Activated CD8-positive, alpha-beta memory T cell treated with anti-CD3 and anti-CD28 coated beads, Interleukin-2, amount 10 ng/mL, durations not matched to agents 7 days and 5 days (primary cell): ENCODE measurements around the gene ZNF236. TPM values are rescaled to one million over a fixed set of nuclear protein-coding genes. Genes with fewer than 3 reads are reported as not detected.
"Not testable (repeated sequence)": the region's sequence is repeated elsewhere in the genome, so short reads cannot be mapped to it uniquely, and the experiment has no call there.

Experiments used
- ATAC-seq: fragments of 150-1000 bp; cut with Tn5 transposase; one replicate; pipeline ENCODE4 v1.10.0; 2021; ENCODE audit warnings: moderate library complexity
- CTCF ChIA-PET: fragments of 350-600 bp; sonication (Branson Sonifier 250); formaldehyde crosslinking; loops from one replicate; lab custom pipeline; 2021; ENCODE audit warnings: antibody characterized with exemption; lab: Charles Lee
- DNase-seq: peaks from one replicate; pipeline ENCODE4 v3.0.0-alpha.2; 2020
- H3K27ac Mint-ChIP-seq: one replicate; pipeline ENCODE4 v1.8.0; 2021; ENCODE audit warnings: mild to moderate bottlenecking, mixed read lengths
- H3K27me3 Mint-ChIP-seq: one replicate; pipeline ENCODE4 v1.8.0; 2021; ENCODE audit warnings: mixed read lengths
- H3K36me3 Mint-ChIP-seq: one replicate; pipeline ENCODE4 v1.8.0; 2021; ENCODE audit warnings: mild to moderate bottlenecking, mixed read lengths
- H3K4me1 Mint-ChIP-seq: one replicate; pipeline ENCODE4 v1.8.0; 2021; ENCODE audit warnings: mixed read lengths
- H3K4me3 Mint-ChIP-seq: one replicate; pipeline ENCODE4 v1.8.0; 2021; ENCODE audit warnings: mild to moderate bottlenecking, moderate library complexity, mixed read lengths
- H3K9me3 Mint-ChIP-seq: one replicate; pipeline ENCODE4 v1.8.0; 2022; ENCODE audit warnings: low read depth, mixed read lengths
- total RNA-seq, 2 experiments: library from RNA; stranded (reverse); gene quantifications; one replicate each; pipeline ENCODE4 v1.2.3, GENCODE V29; 2021

The ZNF236 gene
- 10 to 100 TPM; 16.8 to 22.9 TPM for total RNA-seq

DNA sequence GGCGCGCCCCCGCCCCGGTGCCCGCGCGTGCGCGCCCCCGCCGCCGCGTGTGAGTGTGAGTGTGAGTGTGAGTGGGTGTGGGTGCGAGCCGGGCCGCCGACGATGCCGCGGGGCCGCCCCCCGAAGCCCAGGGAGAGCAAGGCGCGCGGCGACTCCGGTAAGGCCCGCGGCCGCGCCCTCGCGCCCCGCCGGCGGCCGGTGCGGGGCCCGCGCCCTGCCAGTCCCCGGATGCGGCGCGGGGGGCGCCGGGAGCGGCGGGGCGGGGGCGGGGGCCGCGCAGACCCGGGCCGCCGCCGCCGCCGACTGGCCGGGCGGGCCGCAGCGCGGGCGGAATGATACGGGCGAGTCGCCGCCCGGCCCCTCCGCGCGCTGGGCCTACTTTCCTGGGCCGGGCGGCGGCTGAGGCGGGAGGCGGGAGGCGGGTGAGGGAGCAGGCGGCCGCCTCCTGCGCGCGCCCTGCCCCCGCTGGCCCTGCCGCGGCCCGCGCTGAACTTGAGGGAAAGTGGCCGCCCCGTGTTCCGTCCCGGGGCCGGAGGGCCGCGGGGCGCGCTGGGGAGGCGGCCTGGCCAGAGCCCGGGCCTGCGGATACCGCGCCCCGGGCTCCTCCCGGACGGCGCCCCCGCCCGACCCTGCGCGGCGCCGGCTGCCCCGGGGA, at the start of gene ZNF236:
Gene ZNF236, plus strand, starts transcription at position 52 of the 655 bp plus-strand sequence. Its CDS starts 51 bp downstream, at position 103.
- peak within 1 kb of the TSS; percentile 91 for H3K27ac Mint-ChIP-seq
- H3K4me3 Mint-ChIP-seq: peak within 1 kb of the TSS; percentile 89
- ATAC-seq (peak; percentile 70), DNase-seq (peak; percentile 72)
- peaks cover 18% of the 10 kb centered on the region for H3K36me3 Mint-ChIP-seq
- no peaks in the 10 kb centered on the region for H3K9me3 Mint-ChIP-seq
- CTCF ChIA-PET: interaction anchor here (1.9 to 6.5 kb wide), 2 partner anchors 20 kb away, joined by 10 to 57 read pairs; no protein-coding TSS in a partner anchor
- no peaks in the 10 kb centered on the region for H3K27me3 Mint-ChIP-seq
- peaks cover 55% of the 10 kb centered on the region for H3K4me1 Mint-ChIP-seq

DNA sequence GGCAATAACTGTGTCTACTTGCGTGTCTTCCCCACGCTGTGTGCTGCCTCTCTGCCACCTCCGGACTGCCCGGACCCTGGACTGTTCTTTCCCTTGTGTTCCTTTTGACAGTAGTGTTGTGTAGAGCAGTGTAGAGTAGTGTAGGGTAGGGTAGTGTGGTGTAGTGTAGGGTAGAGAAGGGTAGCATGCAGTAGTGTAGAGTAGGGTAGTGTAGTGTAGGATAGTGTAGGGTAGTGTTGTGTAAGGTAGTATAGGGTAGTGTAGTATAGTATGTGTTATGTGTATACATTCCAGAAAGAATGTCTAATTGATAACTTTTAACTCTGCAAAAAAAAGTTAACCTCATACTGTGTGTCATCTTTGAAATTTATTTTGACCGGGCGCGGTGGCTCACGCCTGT, 49.7 kb upstream of the ZNF236 start:
- peaks cover 4% of the 10 kb centered on the region for H3K36me3 Mint-ChIP-seq
- CTCF ChIA-PET: interaction anchor here (0.5 kb wide), 1 partner anchor 29 kb away, joined by 3 read pairs; no protein-coding TSS in a partner anchor
- no peak overlapping the region for H3K27ac Mint-ChIP-seq

DNA sequence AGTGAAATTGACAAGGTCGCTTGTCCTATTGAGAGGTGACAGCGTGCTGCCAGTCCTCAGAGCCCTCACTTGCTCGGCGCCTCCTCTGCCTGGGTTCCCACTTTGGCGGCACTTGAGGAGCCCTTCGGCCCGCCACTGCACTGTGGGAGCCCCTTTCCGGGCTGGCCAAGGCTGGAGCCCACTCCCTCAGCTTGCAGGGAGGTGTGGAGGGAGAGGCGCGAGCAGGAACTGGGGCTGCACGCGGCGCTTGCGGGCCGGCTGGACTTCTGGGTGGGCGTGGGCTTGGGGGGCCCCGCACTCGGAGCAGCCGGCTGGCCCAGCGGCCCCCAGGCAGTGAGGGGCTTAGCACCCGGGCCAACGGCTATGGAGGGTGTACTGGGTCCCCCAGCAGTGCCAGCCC, 45.3 kb upstream of the ZNF236 start:
- H3K36me3 Mint-ChIP-seq, H3K4me1 Mint-ChIP-seq, H3K9me3 Mint-ChIP-seq, DNase-seq, ATAC-seq, H3K4me3 Mint-ChIP-seq, CTCF ChIA-PET, H3K27ac Mint-ChIP-seq: not testable (repeated sequence)
- H3K27me3 Mint-ChIP-seq: peaks cover 24% of the 10 kb centered on the region

More for the DNA sequence above, 49.7 kb upstream of the ZNF236 start:
- Mint-ChIP-seq H3K27me3 (peaks cover 24% of the 10 kb centered on the region), H3K9me3 (peaks cover 10% of the 10 kb centered on the region), H3K4me1 (no peaks in the 10 kb centered on the region), H3K4me3 (no peak overlapping the region)
- DNase-seq (no peak), ATAC-seq (no peak)

DNA sequence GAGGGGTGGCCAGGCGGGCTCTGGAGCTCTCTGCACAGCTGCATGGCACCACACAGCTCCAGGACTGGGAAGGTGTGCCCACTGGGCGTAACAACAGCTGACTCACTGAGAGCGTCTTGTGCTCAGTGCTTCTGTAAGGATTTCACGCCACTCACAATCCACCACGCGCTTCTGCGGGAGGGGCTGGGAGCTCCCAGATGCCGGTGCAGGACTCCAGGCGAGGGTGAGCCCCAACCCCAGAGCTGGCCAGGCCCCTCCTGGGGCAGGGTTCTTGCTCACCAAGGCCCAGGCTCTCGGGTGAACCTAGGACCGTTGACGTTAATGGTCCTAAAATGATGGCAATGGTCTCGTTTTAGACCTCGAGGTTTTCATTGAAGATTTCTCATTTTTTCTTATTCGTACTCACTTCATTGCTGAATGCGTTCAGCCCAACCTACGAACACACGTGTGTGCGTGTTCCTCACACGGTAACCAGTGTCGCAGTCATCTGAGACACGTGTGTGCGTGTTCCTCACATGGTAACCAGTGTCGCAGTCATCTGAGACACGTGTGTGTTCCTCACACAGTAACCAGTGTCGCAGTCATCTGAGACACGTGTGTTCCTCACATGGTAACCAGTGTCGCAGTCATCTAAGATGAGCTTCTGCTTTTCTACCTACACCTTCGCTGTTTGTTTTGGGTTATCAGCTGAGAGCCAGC, 38.4 kb upstream of the ZNF236 start:
- H3K27ac Mint-ChIP-seq: no peak overlapping the region
- no peaks in the 10 kb centered on the region for H3K9me3 Mint-ChIP-seq
- H3K4me1 Mint-ChIP-seq: peaks cover 11% of the 10 kb centered on the region
- ATAC-seq (no peak), DNase-seq (no peak)
- H3K27me3 Mint-ChIP-seq: peaks cover 46% of the 10 kb centered on the region
- H3K36me3 Mint-ChIP-seq: peaks cover 3% of the 10 kb centered on the region
- no peak overlapping the region for H3K4me3 Mint-ChIP-seq
- CTCF ChIA-PET: no interaction called here

DNA sequence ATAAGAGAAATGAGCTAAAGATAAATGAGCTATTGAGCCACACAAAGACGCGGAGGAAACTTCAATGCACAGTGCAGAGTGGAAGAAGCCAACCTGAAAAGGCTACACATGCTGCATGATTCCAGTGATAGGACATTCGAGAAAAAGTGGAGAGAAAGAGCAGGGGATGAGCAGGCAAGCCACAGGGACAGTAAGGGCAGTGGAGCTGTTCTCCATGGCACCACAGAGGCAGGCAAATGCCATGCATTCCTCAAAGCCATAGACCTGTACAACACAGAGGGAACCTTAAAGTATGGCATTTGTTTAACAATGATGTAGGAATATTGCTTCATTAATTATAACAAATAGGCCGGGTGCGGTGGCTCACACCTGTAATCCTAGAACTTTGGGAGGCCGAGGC, 36.5 kb upstream of the ZNF236 start:
- H3K4me3 Mint-ChIP-seq: no peak overlapping the region
- no peak for ATAC-seq
- CTCF ChIA-PET: interaction anchor here (1.0 kb wide), 2 partner anchors 17 to 387 kb away, joined by 3 to 7 read pairs; no protein-coding TSS in a partner anchor

DNA sequence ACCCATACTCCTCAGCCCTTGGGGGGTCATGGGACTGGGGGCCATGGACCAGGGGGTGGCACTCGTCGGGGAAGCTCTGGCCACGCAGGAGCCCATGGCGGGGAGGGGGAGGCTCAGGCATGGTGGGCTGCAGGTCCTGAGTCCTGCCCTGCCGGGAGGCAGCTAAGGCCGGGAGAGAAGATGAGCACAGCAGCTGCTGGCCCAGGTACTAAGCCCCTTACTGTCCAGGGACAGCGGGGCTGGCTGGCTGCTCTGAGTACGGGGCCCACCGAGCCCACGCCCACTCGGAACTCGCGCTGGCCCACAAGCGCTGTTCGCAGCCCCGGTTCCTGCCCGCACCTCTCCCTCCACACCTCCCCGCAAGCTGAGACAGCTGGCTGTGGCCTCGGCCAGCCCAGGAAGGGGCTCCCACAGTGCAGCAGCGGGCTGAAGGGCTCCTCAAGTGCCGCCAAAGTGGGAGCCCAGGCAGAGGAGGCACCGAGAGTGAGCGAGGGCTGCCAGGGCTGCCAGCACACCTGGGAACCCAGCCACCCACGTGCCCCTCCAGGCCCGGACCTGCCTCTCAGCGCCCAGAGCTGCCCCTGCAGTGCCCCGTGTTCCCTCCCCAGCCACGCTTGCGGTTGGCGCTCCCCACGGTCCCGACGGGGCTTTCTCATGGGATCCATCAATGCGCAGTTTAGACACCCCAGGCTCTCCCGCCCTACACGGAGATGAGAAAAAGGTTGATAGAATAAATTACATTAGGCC, 33.6 kb upstream of the ZNF236 start:
- no peak overlapping the region for H3K27ac Mint-ChIP-seq
- no peak overlapping the region for H3K4me3 Mint-ChIP-seq
- peaks cover 6% of the 10 kb centered on the region for H3K9me3 Mint-ChIP-seq
- peaks cover 9% of the 10 kb centered on the region for H3K36me3 Mint-ChIP-seq
- DNase-seq: no peak
- H3K27me3 Mint-ChIP-seq: peaks cover 22% of the 10 kb centered on the region
- peaks cover 11% of the 10 kb centered on the region for H3K4me1 Mint-ChIP-seq
- ATAC-seq: no peak
- CTCF ChIA-PET: interaction anchor here (5.4 kb wide), 1 partner anchor 14 kb away, joined by 54 read pairs; no protein-coding TSS in a partner anchor

More for the DNA sequence above, 36.5 kb upstream of the ZNF236 start:
- peaks cover under 1% of the 10 kb centered on the region for H3K9me3 Mint-ChIP-seq
- no peak for DNase-seq
- H3K4me1 Mint-ChIP-seq: peaks cover 11% of the 10 kb centered on the region
- no peak overlapping the region for H3K27ac Mint-ChIP-seq
- peaks cover 35% of the 10 kb centered on the region for H3K27me3 Mint-ChIP-seq
- H3K36me3 Mint-ChIP-seq: peaks cover 4% of the 10 kb centered on the region

DNA sequence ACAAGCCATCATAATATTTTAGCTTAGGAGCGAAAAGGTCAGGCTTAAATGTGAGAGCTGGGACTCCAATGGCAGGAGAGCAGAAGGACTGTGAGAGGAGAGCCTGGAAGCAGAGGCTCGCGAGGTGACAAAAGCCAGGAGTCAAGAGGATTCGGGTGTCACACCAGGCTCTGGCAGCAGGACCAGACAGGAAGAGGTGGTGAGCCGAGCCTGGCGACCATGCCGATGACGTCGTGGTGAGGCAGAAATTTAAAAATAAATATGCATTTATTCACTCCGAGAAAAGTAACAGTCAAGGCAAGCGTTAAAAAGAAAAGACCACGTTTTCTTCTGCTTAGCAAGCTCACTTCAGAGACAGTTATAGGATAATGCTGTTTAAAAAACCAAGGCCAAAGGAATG, 31.3 kb upstream of the ZNF236 start:
- Mint-ChIP-seq H3K36me3 (peaks cover 8% of the 10 kb centered on the region), H3K4me1 (peaks cover 17% of the 10 kb centered on the region), H3K4me3 (no peak overlapping the region), H3K27ac (no peak overlapping the region), H3K27me3 (peaks cover 18% of the 10 kb centered on the region), H3K9me3 (peaks cover 6% of the 10 kb centered on the region)
- ATAC-seq: no peak
- CTCF ChIA-PET: interaction anchor here (5.4 kb wide), 1 partner anchor 11 kb away, joined by 54 read pairs; no protein-coding TSS in a partner anchor
- no peak for DNase-seq

DNA sequence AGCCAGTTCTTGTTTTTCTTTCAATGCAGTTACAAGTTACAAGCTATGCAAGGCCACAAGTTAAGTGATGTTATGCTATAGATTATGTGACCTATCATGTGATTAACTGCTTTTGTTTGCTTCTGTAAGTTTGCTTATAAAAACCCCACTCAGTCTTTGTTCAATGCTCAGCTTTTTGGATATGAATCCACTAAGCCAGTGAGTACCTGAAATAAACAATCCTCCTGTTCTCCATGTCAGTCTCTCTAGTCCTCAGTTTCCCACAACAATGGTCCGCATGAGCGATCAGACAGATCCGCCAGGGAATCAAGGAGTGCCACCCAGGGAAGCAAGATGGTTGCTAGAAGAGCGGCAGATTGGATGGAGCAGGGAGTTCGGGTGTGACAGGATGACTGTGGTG, 30.7 kb upstream of the ZNF236 start:
- no peak for ATAC-seq
- CTCF ChIA-PET: interaction anchor here (5.4 kb wide), 1 partner anchor 11 kb away, joined by 54 read pairs; no protein-coding TSS in a partner anchor
- Mint-ChIP-seq H3K27ac (no peak overlapping the region), H3K4me1 (peaks cover 17% of the 10 kb centered on the region), H3K27me3 (peaks cover 18% of the 10 kb centered on the region), H3K4me3 (no peak overlapping the region), H3K9me3 (peaks cover 8% of the 10 kb centered on the region), H3K36me3 (peaks cover 10% of the 10 kb centered on the region)
- no peak for DNase-seq

DNA sequence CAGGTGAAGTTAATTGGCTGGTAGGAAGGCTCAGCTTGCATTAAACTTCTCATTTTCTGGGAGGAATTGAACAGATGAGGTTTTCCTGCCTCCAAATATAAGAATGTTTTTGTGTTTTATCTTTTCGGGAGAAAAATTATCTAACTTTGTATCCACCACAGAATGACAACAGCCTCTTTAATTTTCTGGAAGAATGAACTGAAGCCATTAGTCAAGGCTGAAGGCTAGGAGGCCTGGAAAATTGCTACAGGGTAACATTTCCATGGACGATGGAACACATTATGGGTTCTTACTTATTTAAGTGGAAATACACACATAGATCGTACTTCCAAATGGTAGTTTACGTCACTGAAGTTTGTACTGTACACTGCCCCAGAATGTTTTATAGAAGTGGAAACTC, 28.0 kb upstream of the ZNF236 start:
- peaks cover 8% of the 10 kb centered on the region for H3K36me3 Mint-ChIP-seq

DNA sequence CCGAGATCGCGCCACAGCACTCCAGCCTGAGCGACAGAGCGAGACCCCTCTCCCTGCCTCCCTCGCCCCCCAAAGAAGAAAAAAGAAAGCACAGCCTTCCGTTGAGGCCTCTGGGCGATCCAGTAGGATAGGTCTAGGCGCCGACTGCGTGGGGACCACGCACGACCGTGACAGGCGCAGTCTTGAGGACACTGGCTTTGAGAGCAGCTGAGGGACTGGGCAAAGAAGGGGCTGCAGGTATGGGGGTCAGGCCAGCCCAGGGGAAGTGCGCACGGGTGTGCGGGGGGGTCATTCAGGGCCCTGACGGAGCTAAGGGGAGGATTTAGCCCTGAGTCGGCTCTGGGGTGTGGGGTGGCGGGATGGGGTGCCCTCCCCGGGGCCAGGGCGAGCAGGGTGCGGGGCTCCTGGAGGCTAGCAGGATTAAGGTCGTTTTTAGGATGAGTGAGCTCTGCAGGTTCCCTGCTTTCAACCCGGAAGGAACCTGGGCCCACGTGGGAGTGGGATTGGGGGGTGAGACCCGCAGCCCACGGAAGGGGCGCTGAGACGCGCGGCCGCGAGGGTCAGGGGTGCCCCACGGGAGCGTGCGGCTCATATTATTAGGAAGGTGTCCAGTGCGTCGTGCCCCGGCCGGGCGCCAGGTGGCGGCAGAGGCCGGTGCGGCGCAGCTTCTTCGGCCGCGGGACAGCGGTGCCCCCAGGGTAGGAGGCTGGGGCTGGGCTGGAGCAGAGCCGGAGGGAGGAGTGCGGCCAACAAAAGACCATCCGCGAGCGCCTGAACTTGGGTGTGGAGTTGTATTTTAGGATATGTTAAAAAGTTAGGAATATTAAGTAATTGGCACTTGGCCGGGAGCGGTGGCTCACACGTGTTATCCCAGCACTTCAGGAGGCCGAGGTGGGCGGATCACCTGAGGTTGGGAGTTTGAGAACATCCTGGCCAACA, 20.5 kb upstream of the ZNF236 start:
- DNase-seq (peak; percentile 61), ATAC-seq (peak; percentile 96)
- H3K27me3 Mint-ChIP-seq: peaks cover 24% of the 10 kb centered on the region
- H3K9me3 Mint-ChIP-seq: peaks cover 3% of the 10 kb centered on the region
- peaks cover 7% of the 10 kb centered on the region for H3K4me1 Mint-ChIP-seq
- no peak overlapping the region for H3K27ac Mint-ChIP-seq
- CTCF ChIA-PET: interaction anchor here (0.6 to 5.1 kb wide), 40 partner anchors 9 to 849 kb away, joined by 3 to 65 read pairs (median 5); partner anchors contain the start of gene ZNF236
- H3K4me3 Mint-ChIP-seq: peak overlapping the region; percentile 33
- H3K36me3 Mint-ChIP-seq: no peaks in the 10 kb centered on the region

More for the DNA sequence above, 28.0 kb upstream of the ZNF236 start:
- Mint-ChIP-seq H3K27ac (no peak overlapping the region), H3K4me1 (peaks cover 6% of the 10 kb centered on the region), H3K4me3 (no peak overlapping the region), H3K27me3 (peaks cover 19% of the 10 kb centered on the region), H3K9me3 (peaks cover 10% of the 10 kb centered on the region)
- ATAC-seq (no peak), DNase-seq (no peak)
- CTCF ChIA-PET: no interaction called here

DNA sequence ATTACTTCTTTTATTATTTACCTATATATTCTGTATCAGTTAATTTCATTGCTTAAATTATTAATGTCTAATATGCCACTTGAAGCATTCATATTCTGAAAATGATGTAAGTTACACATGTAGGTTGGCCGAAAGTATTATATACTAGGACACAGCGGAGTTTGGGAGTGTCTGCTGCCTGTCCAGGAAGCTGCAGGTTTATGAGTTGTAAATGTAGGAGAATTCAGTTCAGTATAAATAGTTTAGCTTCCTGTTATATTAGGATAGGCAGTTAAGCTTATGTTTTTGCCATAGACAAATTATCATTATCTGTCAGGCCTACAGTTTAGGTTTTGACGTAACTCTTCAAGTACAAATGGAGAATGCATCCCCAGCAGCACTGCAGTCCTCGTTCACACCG, 18.9 kb upstream of the ZNF236 start:
- ATAC-seq (no peak), DNase-seq (no peak)
- peaks cover 19% of the 10 kb centered on the region for H3K27me3 Mint-ChIP-seq
- CTCF ChIA-PET: interaction anchor here (0.5 to 5.1 kb wide), 48 partner anchors 10 to 937 kb away, joined by 3 to 65 read pairs (median 5); partner anchors contain the start of gene ZNF236
- peaks cover 7% of the 10 kb centered on the region for H3K4me1 Mint-ChIP-seq
- peaks cover 1% of the 10 kb centered on the region for H3K36me3 Mint-ChIP-seq
- no peak overlapping the region for H3K27ac Mint-ChIP-seq
- H3K9me3 Mint-ChIP-seq: no peaks in the 10 kb centered on the region
- H3K4me3 Mint-ChIP-seq: no peak overlapping the region

DNA sequence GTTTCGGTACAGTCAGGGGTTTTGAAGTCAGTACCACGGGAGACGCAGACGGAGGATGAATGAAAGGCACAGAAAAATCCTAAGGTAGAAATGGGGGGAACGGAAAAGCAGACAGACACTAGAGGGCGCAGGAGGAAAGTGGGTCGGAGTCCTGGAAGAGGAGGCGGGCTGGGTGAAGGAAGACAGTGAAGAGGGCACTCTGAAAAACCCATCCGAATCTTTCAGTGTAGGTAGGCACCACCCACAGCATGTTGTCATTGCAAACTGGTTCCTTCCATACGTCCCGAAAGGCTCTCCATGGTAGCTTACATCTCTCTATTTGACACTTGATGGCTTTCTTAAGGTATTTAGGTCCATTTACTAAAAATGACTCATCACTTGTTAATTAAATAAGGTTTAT, 18.5 kb upstream of the ZNF236 start:
- Mint-ChIP-seq H3K4me1 (peaks cover 7% of the 10 kb centered on the region), H3K9me3 (no peaks in the 10 kb centered on the region), H3K4me3 (no peak overlapping the region), H3K27me3 (peaks cover 17% of the 10 kb centered on the region), H3K27ac (no peak overlapping the region), H3K36me3 (peaks cover 1% of the 10 kb centered on the region)
- ATAC-seq: peak; percentile 73
- DNase-seq: peak; percentile 80
- CTCF ChIA-PET: interaction anchor here (0.6 to 5.1 kb wide), 35 partner anchors 10 to 847 kb away, joined by 3 to 65 read pairs (median 5); partner anchors contain the start of gene ZNF236
